HG03139 (cell line): ENCODE results near the gene FNDC3A.
"Not testable (repeated sequence)": the region's sequence is repeated elsewhere in the genome, so short reads cannot be mapped to it uniquely, and the experiment has no call there.

Experiments used
- ATAC-seq: cut with Tn5 transposase; IDR thresholded peaks from one replicate; pipeline ENCODE4 v1.9.1; 2021; ENCODE audit not compliant: unreplicated experiment

The FNDC3A gene

GRCh38 chr13:49040872-49041271, 65.2 kb downstream of the FNDC3A start:
- no peak for ATAC-seq

DNA sequence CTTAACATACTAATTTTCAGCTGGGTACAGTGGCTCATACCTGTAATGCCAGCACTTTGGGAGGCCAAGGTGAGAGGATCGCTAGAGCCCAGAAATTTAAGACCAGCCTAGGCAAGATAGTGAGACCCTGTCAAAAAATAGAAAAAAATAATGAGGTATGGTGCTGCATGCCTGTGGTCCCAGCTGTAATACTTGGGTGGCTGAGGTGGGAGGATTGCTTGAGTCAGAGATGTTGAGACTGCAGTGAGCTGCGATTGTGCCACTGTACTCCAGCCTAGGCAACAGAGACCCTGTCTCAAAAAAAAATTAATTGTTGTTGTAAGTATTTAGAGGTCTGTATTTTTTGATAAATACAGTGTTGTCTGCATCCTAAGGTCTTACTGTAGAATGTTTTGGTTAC, 66.8 kb downstream of the FNDC3A start:
- ATAC-seq: no peak

- ATAC-seq: no peak
Measured at GRCh38 chr13:49044008-49044407, 68.3 kb downstream of the FNDC3A start.

DNA sequence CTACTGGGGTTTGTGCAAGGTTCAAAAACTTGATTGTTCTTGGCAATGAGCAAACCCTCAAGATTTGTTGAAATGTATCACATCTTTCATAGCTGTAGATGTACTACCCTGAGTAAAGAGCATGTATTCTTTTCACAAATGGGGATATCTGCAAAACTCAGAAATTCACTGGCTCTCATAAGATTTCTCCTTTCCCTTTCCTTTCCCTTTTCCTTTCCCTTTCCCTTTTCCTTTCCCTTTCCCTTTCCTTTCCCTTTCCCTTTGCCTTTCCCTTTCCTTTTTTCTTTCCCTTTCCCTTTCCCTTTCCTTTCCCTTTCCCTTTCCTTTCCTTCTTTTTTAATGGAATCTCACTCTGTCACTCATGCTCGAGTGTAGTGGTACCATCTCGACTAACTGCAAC, 69.1 kb downstream of the FNDC3A start:
- no peak for ATAC-seq

DNA sequence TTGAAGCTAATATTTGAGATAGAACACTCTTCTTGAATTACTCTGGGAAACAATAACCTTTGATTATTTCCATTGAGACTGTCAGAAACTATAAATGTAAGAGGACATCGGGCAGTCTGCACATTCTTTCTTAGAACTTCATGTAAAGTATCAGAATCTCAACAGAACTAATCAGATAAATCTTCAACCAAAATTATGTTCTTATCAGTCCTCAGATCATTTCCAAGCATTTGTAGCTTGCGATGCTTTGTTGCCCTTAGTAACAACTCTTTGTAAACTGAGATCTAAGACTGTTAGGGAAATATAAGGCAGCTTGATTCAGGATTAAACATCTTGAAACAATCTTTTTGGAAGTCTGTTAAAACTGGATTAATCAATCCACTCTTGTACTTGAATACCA, 70.3 kb downstream of the FNDC3A start:
- ATAC-seq: no peak

DNA sequence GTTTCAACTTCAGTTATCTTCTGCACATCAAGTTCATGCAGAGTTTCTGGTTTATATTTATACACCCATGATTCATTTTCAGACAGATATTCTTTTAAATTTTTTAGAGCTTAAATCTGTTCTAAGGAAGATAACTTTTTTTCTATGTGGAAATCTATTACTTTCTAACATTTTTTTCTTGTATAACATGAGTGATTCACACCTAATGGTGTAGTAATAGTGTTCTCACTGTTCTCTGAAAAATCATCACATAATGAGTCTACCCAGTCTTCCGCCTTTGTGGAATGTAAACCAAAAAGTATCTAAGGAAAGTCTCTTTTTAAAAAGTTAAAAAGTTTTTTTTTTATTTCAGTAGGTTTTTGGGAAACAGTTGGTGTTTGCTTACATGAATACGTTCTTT, 70.8 kb downstream of the FNDC3A start:
- ATAC-seq: no peak

DNA sequence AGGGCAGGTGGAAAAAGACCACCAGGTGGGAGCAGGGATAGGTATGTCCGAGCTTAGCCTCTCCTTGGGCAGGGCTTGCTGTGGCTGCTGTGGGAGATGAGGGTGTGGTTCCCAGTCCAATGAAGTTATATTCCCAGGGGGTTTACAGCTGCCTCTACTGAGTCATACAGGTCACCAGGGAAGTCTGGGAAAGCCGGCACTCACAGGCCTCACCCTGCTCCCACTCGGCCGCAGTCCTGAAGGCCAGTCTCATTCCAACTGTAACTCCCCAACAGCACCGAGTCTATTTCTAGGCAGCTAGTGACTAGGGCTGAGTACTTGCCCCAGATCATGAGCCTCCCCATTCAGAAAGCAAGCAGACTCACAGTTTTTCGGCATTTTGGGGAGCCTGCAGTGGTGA, 77.1 kb downstream of the FNDC3A start:
- no peak for ATAC-seq

GRCh38 chr13:49053215-49053614, 77.5 kb downstream of the FNDC3A start:
- no peak for ATAC-seq

DNA sequence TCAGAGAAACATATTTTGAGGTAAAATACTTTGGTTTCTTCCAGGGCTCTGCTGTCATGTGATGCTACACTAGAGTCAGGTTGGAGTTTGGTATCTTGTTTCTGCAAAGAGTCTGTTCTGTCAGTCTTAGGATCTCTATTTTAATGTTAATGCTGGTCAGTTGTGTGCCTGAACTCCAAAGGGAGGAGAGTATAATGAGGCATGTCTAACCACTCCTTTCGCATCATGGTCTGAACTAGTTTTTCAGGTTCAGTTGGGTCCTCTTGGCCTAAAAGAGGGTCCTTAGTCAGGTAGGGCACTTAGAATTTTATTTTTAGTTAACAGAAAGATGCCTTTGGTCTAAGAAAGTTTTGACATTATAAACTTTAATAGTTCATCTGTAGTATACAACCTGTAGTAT, 78.2 kb downstream of the FNDC3A start:
- ATAC-seq: no peak

DNA sequence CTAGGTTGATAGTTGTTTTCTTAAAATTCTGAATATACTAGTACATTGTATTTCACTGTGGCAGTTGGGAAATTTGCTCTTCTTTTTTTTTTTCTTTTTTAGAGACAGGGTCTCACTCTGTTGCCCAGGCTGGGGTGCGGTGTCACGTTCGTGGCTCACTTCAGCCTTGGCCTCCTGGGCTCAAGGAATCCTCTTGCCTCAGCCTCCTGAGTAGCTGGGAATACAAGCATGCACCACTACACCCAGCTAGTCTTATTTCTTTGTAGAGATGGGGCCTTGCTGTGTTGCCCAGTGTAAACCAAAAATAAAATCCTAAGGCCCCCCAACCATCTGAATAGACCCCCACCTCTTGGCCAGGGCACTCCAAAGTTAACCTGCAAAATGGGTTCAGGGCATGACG, 79.3 kb downstream of the FNDC3A start:
- ATAC-seq: no peak

GRCh38 chr13:49057176-49057575, 81.5 kb downstream of the FNDC3A start:
- ATAC-seq: no peak

DNA sequence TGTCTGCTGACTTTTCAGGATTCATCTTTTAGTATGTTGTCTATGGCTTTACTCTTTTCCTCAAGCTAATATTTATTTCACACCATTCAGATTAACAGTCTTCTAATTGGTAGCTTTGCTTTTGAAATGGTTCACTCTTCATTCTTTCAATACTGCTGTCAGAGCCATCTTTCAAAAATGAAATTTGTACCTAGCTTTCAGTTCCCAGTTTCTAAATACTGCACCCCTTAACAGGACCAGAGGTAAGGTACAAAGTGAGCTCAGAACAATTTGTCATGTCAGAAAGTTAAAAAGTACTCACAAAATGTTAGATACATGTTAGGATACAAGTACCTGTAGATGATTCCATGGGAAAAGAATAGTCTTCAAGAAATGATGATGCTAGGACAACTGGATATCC, 83.0 kb downstream of the FNDC3A start:
- no peak for ATAC-seq

- no peak for ATAC-seq
Measured at GRCh38 chr13:49060678-49061387, 85.1 kb downstream of the FNDC3A start.

DNA sequence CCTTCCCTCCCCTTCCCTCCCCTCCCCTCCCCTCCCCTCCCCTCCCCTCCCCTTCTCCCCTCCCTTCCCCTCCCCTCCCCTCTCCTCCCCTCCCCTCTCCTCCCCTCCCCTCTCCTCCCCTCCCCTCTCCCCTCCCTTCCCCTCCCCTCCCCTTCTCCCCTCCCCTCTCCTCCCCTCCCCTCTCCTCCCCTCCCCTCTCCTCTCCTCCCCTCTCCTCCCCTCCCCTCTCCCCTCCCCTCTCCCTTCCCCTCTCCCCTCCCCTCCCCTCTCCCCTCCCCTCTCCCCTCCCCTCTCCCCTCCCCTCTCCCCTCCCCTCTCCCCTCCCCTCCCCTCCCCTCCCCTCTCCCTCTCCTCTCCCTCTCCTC, 85.7 kb downstream of the FNDC3A start:
- not testable (repeated sequence) for ATAC-seq

DNA sequence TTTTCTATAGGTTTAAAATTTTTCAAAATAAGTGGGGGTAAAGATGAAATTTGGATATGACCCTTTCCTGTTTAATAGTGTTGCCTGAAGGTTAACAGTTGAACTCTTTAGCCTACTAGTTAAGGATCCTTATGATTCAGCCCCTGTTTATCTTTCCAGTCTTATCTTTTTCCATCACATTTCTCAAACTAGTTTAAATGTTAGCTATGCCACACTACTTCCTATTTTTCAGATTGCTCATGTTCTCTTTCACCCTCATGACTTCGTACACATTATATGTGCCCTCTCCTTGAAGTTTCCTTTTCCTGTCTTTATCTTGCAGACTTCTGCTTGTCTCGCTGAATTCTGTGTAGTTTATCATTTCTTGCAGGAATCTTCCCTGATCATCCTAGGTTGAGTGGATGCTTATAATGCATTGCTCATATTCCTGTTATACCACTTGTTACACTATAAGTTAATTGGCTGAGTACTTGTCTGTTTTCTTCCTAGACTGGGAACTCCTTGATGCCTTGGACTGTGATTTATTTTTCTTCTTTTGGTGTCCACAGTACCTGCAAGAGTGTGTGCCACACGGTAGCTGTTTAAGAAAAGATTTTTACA, 86.7 kb downstream of the FNDC3A start:
- ATAC-seq: no peak

DNA sequence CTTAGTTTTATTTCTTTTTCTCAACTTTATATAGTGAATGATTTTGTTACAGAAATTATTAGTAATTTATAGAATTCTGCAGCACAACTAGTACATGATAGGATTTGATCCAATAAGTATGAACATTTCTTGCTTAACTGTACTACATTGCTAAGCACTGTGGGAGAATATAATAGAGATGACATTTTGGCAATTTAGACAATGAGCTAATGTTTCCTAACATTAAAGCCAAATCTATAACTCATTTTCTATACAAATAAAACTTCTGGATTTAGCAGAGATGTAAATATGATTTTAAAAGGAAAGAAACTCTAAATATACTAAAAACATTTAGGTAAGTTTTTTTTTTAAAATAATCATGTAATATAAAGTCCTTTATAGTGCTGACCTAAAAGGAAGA, 87.3 kb downstream of the FNDC3A start:
- no peak for ATAC-seq

DNA sequence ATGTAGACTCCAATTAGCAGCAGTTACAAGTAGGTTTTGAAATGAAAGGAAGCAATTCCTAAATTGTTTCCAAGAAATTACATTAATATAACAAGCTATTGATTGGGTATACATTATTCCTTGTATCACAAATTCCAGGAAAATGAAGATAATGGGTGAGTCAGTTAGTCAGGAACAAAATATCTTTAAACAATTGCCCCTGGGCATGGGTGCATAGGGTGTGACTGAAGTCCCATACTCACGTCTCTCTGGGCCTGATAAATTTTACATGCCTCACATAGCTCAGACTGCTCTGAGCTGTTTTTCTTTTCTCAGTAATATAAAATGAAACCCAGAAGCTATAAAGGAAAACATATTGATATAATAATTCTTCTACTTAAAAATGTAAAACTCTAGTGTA, 87.8 kb downstream of the FNDC3A start:
- no peak for ATAC-seq

DNA sequence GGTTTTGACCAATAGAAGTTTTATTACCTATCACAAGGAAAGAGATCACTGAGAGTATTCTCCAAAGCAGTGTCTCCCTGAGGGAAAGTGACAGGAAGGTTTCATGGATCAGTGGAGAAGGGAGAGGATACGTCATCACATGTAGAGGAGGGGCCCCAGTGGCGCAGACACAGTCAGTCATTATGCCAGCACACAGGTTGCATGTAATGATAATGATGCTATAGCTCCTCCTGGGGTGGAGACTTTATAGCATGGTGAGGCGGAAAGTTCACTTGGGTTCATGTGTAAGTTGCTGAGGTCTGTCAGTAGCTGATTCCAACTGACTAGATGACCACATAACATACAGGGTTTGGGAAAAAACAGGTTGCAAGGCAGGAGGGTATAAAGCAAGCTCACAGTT, 88.8 kb downstream of the FNDC3A start:
- no peak for ATAC-seq

- no peak for ATAC-seq
Measured at GRCh38 chr13:49066856-49067255, 91.1 kb downstream of the FNDC3A start.

DNA sequence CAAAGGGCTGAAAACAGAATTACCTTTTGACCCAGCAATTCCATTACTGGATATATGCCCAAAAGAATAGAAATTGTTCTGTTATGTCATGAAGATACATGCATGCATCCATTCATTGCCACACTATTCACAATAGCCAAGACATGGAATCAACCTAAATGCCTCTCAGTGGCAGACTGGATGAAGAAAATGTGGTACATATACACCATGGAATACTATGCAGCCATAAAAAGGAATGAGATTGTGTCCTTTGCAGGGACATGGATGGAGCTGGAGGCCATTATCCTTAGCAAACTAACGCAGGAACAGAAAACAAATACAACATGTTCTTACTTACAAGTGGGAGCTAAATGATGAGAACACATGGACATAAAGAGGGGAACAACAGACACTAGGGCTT, 92.8 kb downstream of the FNDC3A start:
- not testable (repeated sequence) for ATAC-seq

DNA sequence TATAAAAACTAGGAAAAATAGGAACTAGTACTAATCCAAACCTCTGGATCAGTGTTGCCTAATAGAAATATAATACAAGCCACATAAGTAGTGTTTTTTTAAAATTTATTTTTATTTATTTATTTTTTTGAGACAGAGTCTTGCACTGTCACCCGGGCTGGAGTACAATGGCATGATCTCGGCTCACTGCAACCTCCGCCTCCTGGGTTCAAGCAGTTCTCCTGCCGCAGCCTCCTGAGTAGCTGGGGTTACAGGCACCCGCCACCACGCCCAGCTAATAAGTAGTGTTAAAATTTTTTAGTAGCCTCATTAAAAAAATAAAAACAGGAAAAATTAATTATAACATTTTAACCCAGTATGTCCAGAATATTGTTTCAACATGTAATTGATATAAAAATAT, 94.3 kb downstream of the FNDC3A start:
- ATAC-seq: not testable (repeated sequence)

DNA sequence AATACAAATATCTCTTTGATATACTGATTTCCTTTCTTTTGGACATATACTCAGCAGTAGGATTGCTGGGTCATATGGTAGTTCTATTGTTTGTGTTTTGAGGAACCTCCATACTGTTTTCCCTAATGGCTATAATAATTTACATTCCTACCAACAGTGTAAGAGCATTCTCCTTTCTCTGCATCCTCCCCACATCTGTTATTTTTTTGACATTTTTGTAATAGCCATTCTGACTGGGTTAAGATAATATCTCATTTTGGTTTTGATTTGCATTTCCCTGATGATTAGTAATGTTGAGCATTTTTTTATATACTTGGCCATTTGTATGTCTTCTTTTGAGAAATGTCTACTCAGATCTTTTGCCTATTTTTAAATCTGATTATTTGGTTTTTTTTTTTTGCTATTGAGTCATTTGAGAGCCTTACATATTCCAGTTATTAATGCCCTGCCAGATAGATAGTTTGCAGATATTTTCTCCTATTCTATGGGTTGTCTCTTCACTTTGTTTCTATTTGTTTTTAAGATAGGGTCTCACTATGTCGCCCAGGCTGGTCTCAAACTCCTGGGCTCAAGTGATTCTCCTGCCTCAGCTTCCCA, 95.7 kb downstream of the FNDC3A start:
- ATAC-seq: no peak
